A549 (cell line): ENCODE results near the gene HGS.
A peak's percentile ranks its signal among the peaks of the same experiment; 100 is the strongest.

Experiments used
- EHMT2 ChIP-seq: fragments of 200-600 bp; sonication (generic); IDR thresholded peaks from 2 replicates; pipeline ENCODE4 v1.6.1; 2016; ENCODE audit warnings: antibody characterized with exemption, low read depth, mild to moderate bottlenecking, moderate library complexity
- JUNB ChIP-seq: fragments of >200 bp; sonication (Bioruptor Twin); formaldehyde crosslinking; IDR thresholded peaks from 2 replicates; pipeline ENCODE4 v1.6.1; 2016
- MAX ChIP-seq: IDR thresholded peaks from 2 replicates; pipeline ENCODE4 v1.6.1; 2012
- NFE2L2 ChIP-seq: fragments of 150-350 bp; conservative IDR thresholded peaks from 2 replicates; pipeline ENCODE4 v1.6.1; 2014; ENCODE audit warnings: low read length
- POLR2A ChIP-seq: IDR thresholded peaks from 2 replicates; pipeline ENCODE4 v1.6.1; 2012; ENCODE audit warnings: mild to moderate bottlenecking, low read length
- RCOR1 ChIP-seq: fragments of 150-350 bp; IDR thresholded peaks from 2 replicates; pipeline ENCODE4 v1.6.1; 2014; ENCODE audit warnings: antibody characterized with exemption, low read length, low read depth
- SMC3 ChIP-seq: fragments of >200 bp; sonication (Bioruptor Twin); formaldehyde crosslinking; IDR thresholded peaks from 3 replicates; pipeline ENCODE4 v1.6.1; 2018; ENCODE audit warnings: inconsistent platforms
- TF ChIP-seq, protein P1 (sequence below): fragments of >200 bp; sonication (Bioruptor Twin); formaldehyde crosslinking; IDR thresholded peaks from 3 replicates; pipeline ENCODE4 v1.5.1; 2016

GRCh38 chr17:81666342-81667191, 17.2 kb upstream of the HGS start, which contains the start of the genes CCDC137 and OXLD1:
- no peak for TF ChIP-seq RCOR1
- TF ChIP-seq JUNB, result no peak
- no peak for TF ChIP-seq SMC3
- TF ChIP-seq, protein P1, sequence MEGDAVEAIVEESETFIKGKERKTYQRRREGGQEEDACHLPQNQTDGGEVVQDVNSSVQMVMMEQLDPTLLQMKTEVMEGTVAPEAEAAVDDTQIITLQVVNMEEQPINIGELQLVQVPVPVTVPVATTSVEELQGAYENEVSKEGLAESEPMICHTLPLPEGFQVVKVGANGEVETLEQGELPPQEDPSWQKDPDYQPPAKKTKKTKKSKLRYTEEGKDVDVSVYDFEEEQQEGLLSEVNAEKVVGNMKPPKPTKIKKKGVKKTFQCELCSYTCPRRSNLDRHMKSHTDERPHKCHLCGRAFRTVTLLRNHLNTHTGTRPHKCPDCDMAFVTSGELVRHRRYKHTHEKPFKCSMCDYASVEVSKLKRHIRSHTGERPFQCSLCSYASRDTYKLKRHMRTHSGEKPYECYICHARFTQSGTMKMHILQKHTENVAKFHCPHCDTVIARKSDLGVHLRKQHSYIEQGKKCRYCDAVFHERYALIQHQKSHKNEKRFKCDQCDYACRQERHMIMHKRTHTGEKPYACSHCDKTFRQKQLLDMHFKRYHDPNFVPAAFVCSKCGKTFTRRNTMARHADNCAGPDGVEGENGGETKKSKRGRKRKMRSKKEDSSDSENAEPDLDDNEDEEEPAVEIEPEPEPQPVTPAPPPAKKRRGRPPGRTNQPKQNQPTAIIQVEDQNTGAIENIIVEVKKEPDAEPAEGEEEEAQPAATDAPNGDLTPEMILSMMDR, result no peak
- TF ChIP-seq MAX, result peak; percentile 95
- no peak for TF ChIP-seq NFE2L2
- TF ChIP-seq POLR2A, result peak; percentile 97
- TF ChIP-seq EHMT2, result no peak
